ENCODE data around the gene NEAT1. TPM values are rescaled to one million over a fixed set of nuclear protein-coding genes. Genes with fewer than 3 reads are reported as not detected.

The NEAT1 gene
- polyA plus RNA-seq, 1 donor from 2014 or later = 4.2 TPM

DNA sequence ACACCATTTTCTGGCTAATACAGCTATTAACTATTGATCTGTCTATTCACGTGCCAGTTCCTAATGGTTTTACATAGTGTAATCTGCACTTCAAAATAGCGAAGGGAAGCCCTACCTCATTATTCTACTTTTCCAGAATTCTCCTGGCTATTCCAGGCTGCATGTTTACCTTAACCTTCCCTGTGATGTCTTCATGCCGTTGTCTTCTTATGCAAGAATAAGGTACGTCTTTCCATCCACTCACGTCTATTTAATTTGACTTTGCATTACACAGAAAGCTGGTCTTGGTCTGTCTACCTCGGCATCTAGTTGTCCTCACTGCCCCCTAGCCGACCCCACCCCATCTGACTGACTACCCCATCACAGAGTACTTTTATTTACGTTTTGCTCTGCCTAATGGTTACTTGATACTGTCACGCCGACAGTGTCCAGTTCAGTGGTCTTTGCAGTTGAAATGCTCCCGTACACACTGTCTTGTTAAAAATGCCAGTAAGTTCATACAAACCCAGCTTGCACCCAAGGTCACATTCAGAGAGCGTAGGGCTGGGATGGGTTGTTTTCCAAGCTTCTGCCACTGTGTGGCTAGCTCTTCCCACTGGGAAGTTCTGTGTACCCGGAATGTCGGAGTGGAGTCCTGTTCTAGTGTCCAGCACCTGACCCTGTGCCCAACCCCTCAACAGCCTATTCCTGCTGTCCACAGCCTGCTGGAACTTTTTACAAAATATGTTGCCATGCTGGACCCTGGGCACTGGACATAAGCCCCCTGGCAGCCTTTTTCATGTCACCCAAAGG is 15.0 kb downstream of the NEAT1 start (continued):
- TF ChIP-seq, protein P1, sequence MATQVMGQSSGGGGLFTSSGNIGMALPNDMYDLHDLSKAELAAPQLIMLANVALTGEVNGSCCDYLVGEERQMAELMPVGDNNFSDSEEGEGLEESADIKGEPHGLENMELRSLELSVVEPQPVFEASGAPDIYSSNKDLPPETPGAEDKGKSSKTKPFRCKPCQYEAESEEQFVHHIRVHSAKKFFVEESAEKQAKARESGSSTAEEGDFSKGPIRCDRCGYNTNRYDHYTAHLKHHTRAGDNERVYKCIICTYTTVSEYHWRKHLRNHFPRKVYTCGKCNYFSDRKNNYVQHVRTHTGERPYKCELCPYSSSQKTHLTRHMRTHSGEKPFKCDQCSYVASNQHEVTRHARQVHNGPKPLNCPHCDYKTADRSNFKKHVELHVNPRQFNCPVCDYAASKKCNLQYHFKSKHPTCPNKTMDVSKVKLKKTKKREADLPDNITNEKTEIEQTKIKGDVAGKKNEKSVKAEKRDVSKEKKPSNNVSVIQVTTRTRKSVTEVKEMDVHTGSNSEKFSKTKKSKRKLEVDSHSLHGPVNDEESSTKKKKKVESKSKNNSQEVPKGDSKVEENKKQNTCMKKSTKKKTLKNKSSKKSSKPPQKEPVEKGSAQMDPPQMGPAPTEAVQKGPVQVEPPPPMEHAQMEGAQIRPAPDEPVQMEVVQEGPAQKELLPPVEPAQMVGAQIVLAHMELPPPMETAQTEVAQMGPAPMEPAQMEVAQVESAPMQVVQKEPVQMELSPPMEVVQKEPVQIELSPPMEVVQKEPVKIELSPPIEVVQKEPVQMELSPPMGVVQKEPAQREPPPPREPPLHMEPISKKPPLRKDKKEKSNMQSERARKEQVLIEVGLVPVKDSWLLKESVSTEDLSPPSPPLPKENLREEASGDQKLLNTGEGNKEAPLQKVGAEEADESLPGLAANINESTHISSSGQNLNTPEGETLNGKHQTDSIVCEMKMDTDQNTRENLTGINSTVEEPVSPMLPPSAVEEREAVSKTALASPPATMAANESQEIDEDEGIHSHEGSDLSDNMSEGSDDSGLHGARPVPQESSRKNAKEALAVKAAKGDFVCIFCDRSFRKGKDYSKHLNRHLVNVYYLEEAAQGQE (IDR thresholded peaks at IDR 0.05; ENCODE audit: borderline replicate concordance) = no peak

DNA sequence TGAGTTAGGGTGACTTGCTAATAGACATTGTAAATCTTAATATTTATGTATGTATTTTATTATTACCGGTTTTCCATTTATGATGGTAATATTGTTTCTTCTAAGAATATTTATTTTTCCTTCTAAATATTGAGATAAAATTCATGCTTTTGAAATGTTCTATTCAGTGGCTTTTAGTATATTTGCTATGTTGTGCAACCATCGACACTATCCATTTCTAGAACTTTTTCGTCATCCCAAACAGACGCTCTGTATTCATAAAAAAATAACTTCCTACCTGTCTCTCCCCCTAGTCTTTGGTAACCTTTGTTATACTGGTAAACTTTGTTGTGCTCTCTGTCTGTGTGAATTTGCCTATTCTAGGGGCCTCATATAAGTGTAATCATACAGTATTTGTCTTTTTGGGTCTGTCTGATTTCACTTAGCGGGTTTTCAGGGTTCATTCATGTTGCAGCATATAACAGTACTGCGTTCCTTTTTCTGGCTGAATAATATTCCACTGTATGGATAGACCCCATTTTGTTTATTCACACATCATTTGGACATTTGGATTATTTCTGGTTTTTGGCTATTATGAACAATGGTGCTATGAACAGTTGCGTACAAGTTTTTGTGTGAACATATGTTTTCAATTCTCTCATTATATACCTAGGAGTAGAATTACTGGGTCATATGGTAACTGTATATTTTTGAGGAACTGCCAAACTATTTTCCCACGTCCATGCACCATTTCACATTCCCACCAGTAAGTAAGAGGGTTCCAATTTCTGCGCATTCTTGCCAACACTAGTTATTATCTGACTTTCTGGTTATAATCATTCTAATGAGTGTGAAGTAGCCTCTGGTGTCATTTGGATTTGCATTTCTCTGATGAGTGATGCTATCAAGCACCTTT is 15.9 kb downstream of the NEAT1 start:
- no peaks in the 10 kb centered on the region for H3F3A ChIP-seq (ENCODE audit: insufficient read depth, low read length, poor library complexity, severe bottlenecking)
- H3K27ac ChIP-seq (ENCODE audit: low read length) = no peak overlapping the region
- H4K20me1 ChIP-seq (ENCODE audit: insufficient read depth) = no peaks in the 10 kb centered on the region
- H3K9me3 ChIP-seq (ENCODE audit: low read length) = no peaks in the 10 kb centered on the region
- H3K27me3 ChIP-seq (ENCODE audit: insufficient read depth, low read depth, low read length) = no peaks in the 10 kb centered on the region
- H2AFZ ChIP-seq (ENCODE audit: low read depth, low read length) = no peak overlapping the region
- H3K36me3 ChIP-seq (ENCODE audit: insufficient read depth, low read length) = no peaks in the 10 kb centered on the region
- H3K9ac ChIP-seq (ENCODE audit: low read length) = no peak overlapping the region
- TF ChIP-seq, protein P1 (IDR thresholded peaks at IDR 0.05; ENCODE audit: borderline replicate concordance) = no peak
- TF ChIP-seq POLR2AphosphoS5 (IDR thresholded peaks at IDR 0.05) (no peak), TAF1 (IDR thresholded peaks at IDR 0.05; ENCODE audit: low read depth) (no peak), EZH2 (IDR thresholded peaks at IDR 0.05; ENCODE audit: borderline replicate concordance, insufficient read depth, low read length, poor library complexity, severe bottlenecking) (no peak), EP300 (conservative IDR thresholded peaks at IDR 0.05; ENCODE audit: poor library complexity, severe bottlenecking) (no peak), SMC3 (conservative IDR thresholded peaks at IDR 0.05; ENCODE audit: poor library complexity) (no peak), RAD21 (conservative IDR thresholded peaks at IDR 0.05) (no peak), MXI1 (conservative IDR thresholded peaks at IDR 0.05; ENCODE audit: poor library complexity, severe bottlenecking) (no peak)
- TF ChIP-seq, protein P2, sequence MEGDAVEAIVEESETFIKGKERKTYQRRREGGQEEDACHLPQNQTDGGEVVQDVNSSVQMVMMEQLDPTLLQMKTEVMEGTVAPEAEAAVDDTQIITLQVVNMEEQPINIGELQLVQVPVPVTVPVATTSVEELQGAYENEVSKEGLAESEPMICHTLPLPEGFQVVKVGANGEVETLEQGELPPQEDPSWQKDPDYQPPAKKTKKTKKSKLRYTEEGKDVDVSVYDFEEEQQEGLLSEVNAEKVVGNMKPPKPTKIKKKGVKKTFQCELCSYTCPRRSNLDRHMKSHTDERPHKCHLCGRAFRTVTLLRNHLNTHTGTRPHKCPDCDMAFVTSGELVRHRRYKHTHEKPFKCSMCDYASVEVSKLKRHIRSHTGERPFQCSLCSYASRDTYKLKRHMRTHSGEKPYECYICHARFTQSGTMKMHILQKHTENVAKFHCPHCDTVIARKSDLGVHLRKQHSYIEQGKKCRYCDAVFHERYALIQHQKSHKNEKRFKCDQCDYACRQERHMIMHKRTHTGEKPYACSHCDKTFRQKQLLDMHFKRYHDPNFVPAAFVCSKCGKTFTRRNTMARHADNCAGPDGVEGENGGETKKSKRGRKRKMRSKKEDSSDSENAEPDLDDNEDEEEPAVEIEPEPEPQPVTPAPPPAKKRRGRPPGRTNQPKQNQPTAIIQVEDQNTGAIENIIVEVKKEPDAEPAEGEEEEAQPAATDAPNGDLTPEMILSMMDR (IDR thresholded peaks at IDR 0.05; ENCODE audit: poor library complexity, severe bottlenecking) = no peak
- no peaks in the 10 kb centered on the region for H3K79me2 ChIP-seq (replicated peaks; ENCODE audit: insufficient read depth, low read length)
- no peak overlapping the region for H3K4me3 ChIP-seq (ENCODE audit: low read length)
- no peaks in the 10 kb centered on the region for H3K9me2 ChIP-seq (ENCODE audit: insufficient read depth, low read length)
- no peak overlapping the region for H3K4me2 ChIP-seq (ENCODE audit: low read length)

All from neural cell (in vitro differentiated cells).